HG03066 (cell line): Measurements from ENCODE around the gene ZNF419.
"Not testable (repeated sequence)": the region's sequence is repeated elsewhere in the genome, so short reads cannot be mapped to it uniquely, and the experiment has no call there.

Experiments used
- ATAC-seq: cut with Tn5 transposase; IDR thresholded peaks from one replicate; pipeline ENCODE4 v1.9.1; 2021; ENCODE audit warnings: low read depth; ENCODE audit not compliant: unreplicated experiment

ZNF419 gene

GRCh38 chr19:57487477-57488298 is at the start of gene ZNF419:
Gene ZNF419 (plus strand): TSS chr19:57487750. CDS start chr19:57487951, 201 bp downstream.
- peak; percentile 97 for ATAC-seq

- ATAC-seq, result no peak
These were observed 49.6 kb upstream of the ZNF419 start for GRCh38 chr19:57437931-57438330.

- ATAC-seq, result no peak
These were observed 48.6 kb upstream of the ZNF419 start for GRCh38 chr19:57438925-57439324.

- no peak for ATAC-seq
These were observed 45.4 kb upstream of the ZNF419 start for GRCh38 chr19:57441979-57442752.

GRCh38 chr19:57443121-57443696 is 44.3 kb upstream of the ZNF419 start:
- no peak for ATAC-seq

GRCh38 chr19:57452307-57452706 is 35.2 kb upstream of the ZNF419 start:
- ATAC-seq, result no peak

- ATAC-seq, result no peak
These were observed 21.7 kb upstream of the ZNF419 start for GRCh38 chr19:57465680-57466381.

GRCh38 chr19:57466489-57466888 is 21.1 kb upstream of the ZNF419 start:
- no peak for ATAC-seq

GRCh38 chr19:57473646-57474045 is 13.9 kb upstream of the ZNF419 start:
- no peak for ATAC-seq

GRCh38 chr19:57477191-57478008 is 10.2 kb upstream of the ZNF419 start, which contains the start of gene ZNF772:
Gene ZNF772 (minus strand): TSS chr19:57477566. CDS start chr19:57477309, 257 bp downstream.
- peak; percentile 99 for ATAC-seq

GRCh38 chr19:57488299-57488644 is 722 bp downstream of the ZNF419 start:
- not testable (repeated sequence) for ATAC-seq

- not testable (repeated sequence) for ATAC-seq
These were observed 11.8 kb downstream of the ZNF419 start for GRCh38 chr19:57499332-57499679.

GRCh38 chr19:57499680-57500395 is 12.3 kb downstream of the ZNF419 start, which contains the start of gene ZNF773:
Gene ZNF773 (plus strand): TSS chr19:57499938. CDS start chr19:57500081, 143 bp downstream.
- ATAC-seq, result peak; percentile 93

GRCh38 chr19:57500400-57500799 is 12.8 kb downstream of the ZNF419 start:
- not testable (repeated sequence) for ATAC-seq

- ATAC-seq, result no peak
These were observed 18.6 kb downstream of the ZNF419 start for GRCh38 chr19:57506163-57506562.

GRCh38 chr19:57511484-57511883 is 23.9 kb downstream of the ZNF419 start:
- ATAC-seq, result no peak

GRCh38 chr19:57512845-57513244 is 25.3 kb downstream of the ZNF419 start:
- no peak for ATAC-seq

GRCh38 chr19:57515255-57515654 is 27.7 kb downstream of the ZNF419 start:
- no peak for ATAC-seq

- ATAC-seq, result not testable (repeated sequence)
These were observed 30.5 kb downstream of the ZNF419 start for GRCh38 chr19:57518021-57518420.
